HepG2 (cell line): ENCODE results near the gene PIEZO1. TPM values are rescaled to one million over a fixed set of nuclear protein-coding genes. Genes with fewer than 3 reads are reported as not detected.
A peak's percentile ranks its signal among the peaks of the same experiment; 100 is the strongest.

Experiments used
- ATAC-seq: fragments of 200-7000 bp; cut with Tn5 transposase; 3 replicates; pipeline ENCODE4 v1.9.1; 2020; ENCODE audit warnings: mild to moderate bottlenecking, moderate library complexity
- BruUV-seq: library from RNA; stranded (reverse); fragments of 400-500 nt; replicated peaks from 2 replicates; lab custom pipeline; 2021; lab: Mats Ljungman, UMichigan
- CTCF ChIA-PET: fragments of 300-600 bp; formaldehyde crosslinking; extraction: SDS; loops from one replicate; lab custom pipeline; 2021; ENCODE audit warnings: low total read pairs, inconsistent platforms, low intra/inter-chr PET ratio; lab: Yijun Ruan, JAX
- POLR2A ChIA-PET: fragments of 350-600 bp; sonication (Branson Sonifier 250); formaldehyde crosslinking; loops from one replicate; lab custom pipeline; 2020; ENCODE audit warnings: antibody characterized with exemption, inconsistent platforms; lab: Yijun Ruan, JAX
- DNase-seq: peaks from one replicate; pipeline ENCODE4 v3.0.0-alpha.2; 2015; ENCODE audit warnings: low spot score
- FAIRE-seq: peaks from 3 replicates; lab custom pipeline; 2011; peaks lifted over from hg19 to GRCh38; lab: Jason Lieb, UNC
- H2AFZ ChIP-seq: one replicate; pipeline ENCODE4 v1.6.1; 2011; ENCODE audit warnings: low read length, inconsistent platforms
- H3K27ac ChIP-seq: fragments of 300-600 bp; 3 replicates; pipeline ENCODE4 v1.8.0; 2011; ENCODE audit warnings: mixed run types, mild to moderate bottlenecking, mixed read lengths, low read length, inconsistent platforms; ENCODE audit not compliant: insufficient read depth; ENCODE audit errors: extremely low read length
- H3K27me3 ChIP-seq, 2 experiments: fragments of 200-600 bp in 1 of 2; 2 replicates in 1 of 2; 3 replicates in 1 of 2; pipeline versions ENCODE4 v1.6.0 to v1.8.0; 2011; ENCODE audit warnings: low read length in 2 of 2, mild to moderate bottlenecking in 2 of 2, moderate library complexity in 2 of 2, inconsistent platforms in 1 of 2; ENCODE audit not compliant: insufficient read depth in 2 of 2, control insufficient read depth in 1 of 2
- H3K36me3 ChIP-seq, 2 experiments: fragments of 200-600 bp in 1 of 2; replicated peaks in 1 of 2; 2 replicates in 1 of 2; 3 replicates in 1 of 2; pipeline versions ENCODE4 v1.5.1 to v1.8.0; 2011; ENCODE audit warnings: low read length in 2 of 2, inconsistent platforms in 1 of 2; ENCODE audit not compliant: insufficient read depth in 2 of 2, control insufficient read depth in 1 of 2
- H3K4me1 ChIP-seq: 2 replicates; pipeline ENCODE4 v1.5.1; 2012; ENCODE audit warnings: low read length, inconsistent platforms; ENCODE audit not compliant: insufficient read depth
- H3K4me2 ChIP-seq: 2 replicates; pipeline ENCODE4 v1.6.0; 2011; ENCODE audit warnings: low read depth, low read length, inconsistent platforms
- H3K4me3 ChIP-seq, 3 experiments: fragments of 200-600 bp in 1 of 3; sonication (generic), shearing (Covaris generic) in 1 of 3; replicated peaks in 1 of 3; 2 replicates each; pipeline ENCODE4 v1.5.1; 2011 to 2016; ENCODE audit warnings: low read length in 3 of 3, inconsistent platforms in 2 of 3, low read depth in 2 of 3, mild to moderate bottlenecking in 2 of 3, control low read depth in 1 of 3, mixed read lengths in 1 of 3; ENCODE audit not compliant: insufficient read depth in 1 of 3
- H3K79me2 ChIP-seq: one replicate; pipeline ENCODE4 v1.6.1; 2011; ENCODE audit warnings: low read length, inconsistent platforms; ENCODE audit not compliant: insufficient read depth
- H3K9ac ChIP-seq: 2 replicates; pipeline ENCODE4 v1.6.0; 2011; ENCODE audit warnings: mild to moderate bottlenecking, low read depth, low read length, inconsistent platforms; ENCODE audit not compliant: insufficient read depth
- H3K9me3 ChIP-seq: 2 replicates; pipeline ENCODE4 v1.5.1; 2012; ENCODE audit warnings: mild to moderate bottlenecking, low read length
- H4K20me1 ChIP-seq: 2 replicates; pipeline ENCODE4 v1.6.0; 2011; ENCODE audit warnings: inconsistent platforms, mild to moderate bottlenecking, low read length, moderate library complexity; ENCODE audit not compliant: insufficient read depth
- AGO1 ChIP-seq: fragments of 200-400 bp; formaldehyde crosslinking; IDR thresholded peaks from 2 replicates; pipeline ENCODE4 v1.6.1; 2017; ENCODE audit warnings: mild to moderate bottlenecking, low read depth, low read length, moderate library complexity; ENCODE audit not compliant: poor library complexity, severe bottlenecking
- BORCS8-MEF2B ChIP-seq: sonication (generic); formaldehyde crosslinking; IDR thresholded peaks from 2 replicates; pipeline ENCODE4 v1.8.0; 2022; ENCODE audit warnings: mild to moderate bottlenecking, missing genetic modification reagents
- CSRNP1 ChIP-seq: sonication (generic); formaldehyde crosslinking; IDR thresholded peaks from 2 replicates; pipeline ENCODE4 v1.8.1; 2023; ENCODE audit warnings: mild to moderate bottlenecking, missing genetic modification reagents
- EEA1 ChIP-seq: sonication (generic); formaldehyde crosslinking; IDR thresholded peaks from 2 replicates; pipeline ENCODE4 v1.5.1; 2020; ENCODE audit warnings: mild to moderate bottlenecking, missing genetic modification reagents, borderline replicate concordance
- FOXA3 ChIP-seq: IDR thresholded peaks from 2 replicates; pipeline ENCODE4 v1.6.1; 2016; ENCODE audit warnings: missing genetic modification reagents, missing compliant biosample characterization
- MAX ChIP-seq: IDR thresholded peaks from 2 replicates; pipeline ENCODE4 v1.6.1; 2012; ENCODE audit warnings: inconsistent platforms
- MTA1 ChIP-seq: sonication (generic); formaldehyde crosslinking; IDR thresholded peaks from 2 replicates; pipeline ENCODE4 v1.4.0; 2020; ENCODE audit warnings: missing genetic modification reagents, mild to moderate bottlenecking, borderline replicate concordance
- PATZ1 ChIP-seq: sonication (generic); formaldehyde crosslinking; IDR thresholded peaks from 2 replicates; pipeline ENCODE4 v1.4.0; 2020; ENCODE audit warnings: missing genetic modification reagents
- POLR2A ChIP-seq, 2 experiments: IDR thresholded peaks; 2 replicates each; pipeline ENCODE4 v1.6.1; 2011; ENCODE audit warnings: low read depth in 2 of 2, low read length in 2 of 2, mild to moderate bottlenecking in 1 of 2, moderate library complexity in 1 of 2; ENCODE audit not compliant: insufficient read depth in 1 of 2
- POLR2G ChIP-seq: fragments of 200-400 bp; formaldehyde crosslinking; IDR thresholded peaks from 2 replicates; pipeline ENCODE4 v1.6.1; 2018; ENCODE audit warnings: mild to moderate bottlenecking, low read depth, low read length, moderate library complexity
- ZBTB7A ChIP-seq: sonication (generic); formaldehyde crosslinking; IDR thresholded peaks from 2 replicates; pipeline ENCODE4 v1.8.0; 2022; ENCODE audit warnings: mild to moderate bottlenecking, missing genetic modification reagents
- ZNF121 ChIP-seq: sonication (generic); formaldehyde crosslinking; IDR thresholded peaks from 2 replicates; pipeline ENCODE4 v1.5.0; 2020; ENCODE audit warnings: mild to moderate bottlenecking, missing genetic modification reagents
- WGBS: methylation state at CpG from one replicate; pipeline ENCODE4 v1.1.6; 2017; ENCODE audit warnings: low lambda C conversion rate; 5-methylcytosine and 5-hydroxymethylcytosine counted together
- in situ Hi-C: cut with HindIII; loops from 2 replicates; pipeline ENCODE4 v1.10.0; 2017; ENCODE audit warnings: low pct_unique_long_range_greater_than_20kb; ENCODE audit not compliant: extremely low pct_ligation_motif_present
- intact Hi-C: fragments of 100-400 bp; cut with micrococcal nuclease; formaldehyde crosslinking; loops from one replicate; pipeline ENCODE4 v1.10.0; 2022; ENCODE audit not compliant: unreplicated experiment
- polyA plus RNA-seq, 8 experiments: library from polyadenylated mRNA; depleted of rRNA in 3 of 8; stranded (reverse) in 7 of 8; unstranded in 1 of 8; fragments of >200 nt; fragmentation: Illumina TruSeq in 4 of 8; extraction: Trizol in 4 of 8; gene quantifications; 2 replicates each; pipeline versions ENCODE4 v1.2.1 to v1.2.3, GENCODE V29; 2011 to 2016; ENCODE audit warnings: low read depth in 4 of 8, missing spikeins in 1 of 8, mixed read lengths in 1 of 8; ENCODE audit not compliant: insufficient read depth in 1 of 8
- total RNA-seq, 5 experiments: library from RNA; depleted of rRNA; stranded (reverse); fragments of >200 nt; fragmentation: Illumina TruSeq; extraction: Trizol; gene quantifications; 2 replicates each; pipeline ENCODE4 v1.2.3, GENCODE V29; 2016; ENCODE audit warnings: low read depth in 1 of 5

The PIEZO1 gene
- total and polyA plus RNA-seq, 2 of the 13 experiments (the other 11 are each of a cell fraction or from before 2014, with no cell fraction given) = 67.9 to 85.0 TPM

GRCh38 chr16:88809068-88809675, 24.2 kb upstream of the PIEZO1 start:
- Histone ChIP-seq H3K79me2 (peaks cover 33% of the 10 kb centered on the region), H3K27ac (peak overlapping the region; percentile 76), H3K4me1 (peaks cover 41% of the 10 kb centered on the region), H3K36me3 (peaks cover 15 to 43% of the 10 kb centered on the region in 2 experiments), H3K4me2 (no peak overlapping the region), H4K20me1 (peaks cover 14% of the 10 kb centered on the region; the same call in 1 of the 2 replicates), H3K9me3 (no peaks in the 10 kb centered on the region), H3K4me3 (no peak overlapping the region), H2AFZ (no peak overlapping the region), H3K27me3 (no peaks in the 10 kb centered on the region), H3K9ac (no peak overlapping the region)
- POLR2A ChIA-PET = interaction anchor here (0.8 to 4.9 kb wide), 5 partner anchors 26 to 362 kb away, joined by 3 to 36 read pairs (median 24); partner anchors contain the start of genes CDH15, GALNS, PIEZO1 and TRAPPC2L
- no TSS peak for BruUV-seq
- no peak for TF ChIP-seq ZNF121
- TF ChIP-seq PATZ1 (CRISPR knock-in tag) = peak; percentile 7; the same call in 1 of the 2 replicates
- TF ChIP-seq MTA1 = 0 out of 2 replicates have a peak, but pooled peaks have one; percentile 15
- TF ChIP-seq MAX = 0 out of 2 replicates have a peak, but pooled peaks have one; percentile 6
- 0 out of 2 replicates have a peak, but pooled peaks have one; percentile 12 for TF ChIP-seq ZBTB7A (CRISPR knock-in tag)
- peak in 1 of 2 experiments; percentile 50; a peak in 1 of 4 replicates for TF ChIP-seq POLR2A (IDR thresholded peaks at IDR 0.05; ENCODE audit: insufficient read depth in 1 of 2, low read depth in 2 of 2, low read length in 2 of 2)
- TF ChIP-seq BORCS8-MEF2B (CRISPR knock-in tag) = peak; percentile 49; the same call in 1 of the 2 replicates
- TF ChIP-seq AGO1 = no peak
- 0 out of 2 replicates have a peak, but pooled peaks have one; percentile 46 for TF ChIP-seq EEA1 (CRISPR knock-in tag)
- TF ChIP-seq POLR2G = peak; percentile 64
- 0 out of 2 replicates have a peak, but pooled peaks have one; percentile 23 for TF ChIP-seq CSRNP1 (CRISPR knock-in tag)
- TF ChIP-seq FOXA3 (CRISPR knock-in tag) = no peak
- FAIRE-seq (no peak), ATAC-seq (no peak), DNase-seq (no peak)
- CTCF ChIA-PET = no interaction called here
- in situ Hi-C loops = no loop called here
- intact Hi-C loops = no loop called here
- 96% methylated on average over 10 of the region's 10 CpGs for WGBS
